Embryonic facial prominence (tissue), 1 donor: ENCODE results near the gene TAGLN.
"Not testable (repeated sequence)": the region's sequence is repeated elsewhere in the genome, so short reads cannot be mapped to it uniquely, and the experiment has no call there.

Experiments
- DNase-seq: peaks from one replicate; pipeline ENCODE4 v3.0.0-alpha.2; 2016; ENCODE audit errors: extremely low spot score

TAGLN gene

DNA sequence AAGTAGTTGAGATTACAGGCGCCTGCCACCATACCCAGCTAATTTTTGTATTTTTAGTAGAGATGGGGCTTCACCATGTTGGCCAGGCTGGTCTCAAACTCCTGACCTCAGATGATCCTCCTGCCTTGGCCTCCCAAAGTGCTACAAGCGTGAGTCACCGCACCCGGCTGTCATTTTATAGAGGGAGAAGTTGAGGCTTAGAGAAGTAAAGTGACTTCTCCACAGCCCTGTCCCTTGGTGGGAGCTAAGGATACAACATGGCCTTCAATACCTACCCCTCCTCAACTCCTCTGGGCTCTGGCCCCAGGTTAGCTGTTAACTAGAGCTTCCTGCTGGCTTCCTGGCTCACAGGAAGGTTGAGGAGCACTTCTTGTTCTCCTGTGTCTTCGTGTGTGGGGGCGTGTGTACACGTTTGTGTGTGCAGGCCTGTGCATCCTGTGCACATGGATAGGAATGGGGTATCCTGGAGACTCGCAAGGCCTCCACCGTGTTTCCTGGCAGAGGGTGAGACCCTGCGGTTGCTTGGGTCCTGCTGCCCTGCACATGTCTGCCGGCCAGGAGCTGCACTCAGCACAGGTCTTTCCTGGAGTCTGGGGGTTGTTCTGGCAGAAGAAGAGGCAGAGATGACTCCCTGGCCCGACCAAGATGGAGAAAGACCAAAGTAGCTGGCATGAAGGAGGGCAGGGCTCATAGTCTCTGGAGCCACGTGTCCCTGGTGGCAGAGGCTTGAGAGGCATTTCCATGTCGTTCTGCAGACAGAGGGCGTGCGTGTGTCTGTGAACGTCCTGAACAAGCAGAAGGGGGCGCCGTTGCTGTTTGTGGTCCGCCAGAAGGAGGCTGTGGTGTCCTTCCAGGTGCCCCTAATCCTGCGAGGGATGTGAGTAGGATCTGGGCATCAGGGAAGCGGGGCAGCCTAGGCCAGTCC is 18.2 kb upstream of the TAGLN start:
- no peak for DNase-seq

GRCh38 chr11:117181586-117182550 is 17.3 kb upstream of the TAGLN start:
- DNase-seq: no peak

DNA sequence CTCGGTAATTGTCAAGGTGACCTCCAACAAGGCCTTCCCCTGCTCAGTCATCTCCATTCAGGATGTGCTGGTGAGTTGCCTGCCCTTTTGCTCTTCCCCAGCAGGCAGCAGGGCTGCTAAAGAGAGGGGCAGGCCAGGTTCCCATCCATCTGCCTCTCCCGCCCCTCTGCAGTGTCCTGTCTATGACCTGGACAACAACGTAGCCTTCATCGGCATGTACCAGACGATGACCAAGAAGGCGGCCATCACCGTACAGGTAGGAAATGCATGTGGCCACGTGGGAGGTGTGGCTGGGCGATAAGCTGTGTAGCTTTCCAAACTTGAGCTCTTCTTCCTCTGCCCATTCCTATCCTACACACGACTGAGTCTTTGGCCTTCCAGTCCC is 16.6 kb upstream of the TAGLN start:
- DNase-seq: no peak

DNA sequence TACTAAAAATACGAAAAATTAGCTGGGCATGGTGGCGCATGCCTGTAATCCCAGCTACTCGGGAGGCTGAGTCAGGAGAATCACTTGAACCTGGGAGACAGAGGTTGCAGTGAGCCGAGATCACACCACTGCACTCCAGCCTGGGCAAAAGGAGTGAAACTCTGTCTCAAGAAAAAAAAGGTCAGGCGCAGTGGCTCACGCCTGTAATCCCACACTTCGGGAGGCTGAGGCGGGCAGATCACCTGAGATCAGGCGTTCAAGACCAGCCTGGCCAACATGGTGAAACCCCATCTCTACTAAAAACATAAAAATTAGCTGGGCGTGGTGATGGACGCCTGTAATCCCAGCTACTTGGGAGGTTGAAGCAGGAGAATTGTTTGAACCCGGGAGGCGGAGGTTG is 16.0 kb upstream of the TAGLN start:
- not testable (repeated sequence) for DNase-seq

GRCh38 chr11:117183724-117184349 is 15.3 kb upstream of the TAGLN start:
- DNase-seq: no peak

DNA sequence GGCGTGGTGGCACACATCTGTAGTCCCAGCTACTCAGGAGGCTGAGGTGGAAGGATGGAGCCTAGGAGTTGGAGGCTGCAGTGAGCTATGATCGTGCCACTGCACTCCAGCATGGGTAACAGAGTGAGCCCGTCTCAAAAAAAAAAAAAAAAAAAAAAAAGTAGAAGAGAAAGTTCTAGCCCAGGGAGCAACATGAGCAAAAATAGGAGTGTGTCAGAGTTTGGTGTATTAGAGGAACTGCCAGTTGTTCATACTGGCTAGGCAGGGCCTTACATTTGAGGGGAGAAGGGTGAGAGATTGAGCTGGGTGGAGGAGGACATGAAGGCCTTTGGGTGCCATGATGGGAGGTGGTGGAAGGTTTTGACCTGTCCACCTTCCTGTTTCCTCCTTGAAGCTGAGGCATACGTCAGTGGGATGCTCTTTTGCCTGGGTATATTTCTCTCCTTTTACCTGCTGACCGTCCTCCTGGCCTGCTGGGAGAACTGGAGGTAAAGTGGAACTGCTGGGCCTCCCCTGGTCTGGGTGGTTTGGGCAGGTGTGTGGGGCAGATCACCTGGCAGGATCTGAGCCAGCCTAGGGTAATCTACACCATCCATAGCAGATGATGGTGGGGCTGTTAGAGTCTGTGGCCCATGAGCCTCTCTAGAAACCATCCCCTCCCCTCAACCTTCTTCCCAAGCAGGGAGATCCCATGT is 13.3 kb upstream of the TAGLN start:
- no peak for DNase-seq

GRCh38 chr11:117186431-117186761 is 12.8 kb upstream of the TAGLN start:
- no peak for DNase-seq

DNA sequence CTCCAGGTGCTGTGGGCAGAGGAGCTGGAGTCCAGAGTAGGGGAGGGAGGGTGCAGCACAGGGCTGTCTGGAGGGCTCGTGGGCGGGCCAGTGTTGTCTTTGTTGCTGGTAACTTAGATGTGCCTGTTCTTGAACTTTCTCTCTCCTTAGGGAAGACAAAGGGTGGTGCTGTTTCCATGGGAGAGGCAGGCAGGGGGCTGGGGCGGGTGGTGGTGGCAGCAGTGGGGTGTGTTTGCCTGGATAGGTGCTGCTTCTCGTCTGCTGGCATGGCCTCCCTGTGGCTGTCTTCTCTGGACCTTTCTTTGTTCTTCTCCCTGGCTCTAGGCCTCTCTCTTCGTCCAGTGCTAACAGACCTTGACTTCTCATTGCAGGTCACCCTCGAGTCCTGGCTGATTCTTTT is 12.2 kb upstream of the TAGLN start:
- no peak for DNase-seq

- no peak for DNase-seq
Observed at GRCh38 chr11:117187428-117187798, 11.8 kb upstream of the TAGLN start.

DNA sequence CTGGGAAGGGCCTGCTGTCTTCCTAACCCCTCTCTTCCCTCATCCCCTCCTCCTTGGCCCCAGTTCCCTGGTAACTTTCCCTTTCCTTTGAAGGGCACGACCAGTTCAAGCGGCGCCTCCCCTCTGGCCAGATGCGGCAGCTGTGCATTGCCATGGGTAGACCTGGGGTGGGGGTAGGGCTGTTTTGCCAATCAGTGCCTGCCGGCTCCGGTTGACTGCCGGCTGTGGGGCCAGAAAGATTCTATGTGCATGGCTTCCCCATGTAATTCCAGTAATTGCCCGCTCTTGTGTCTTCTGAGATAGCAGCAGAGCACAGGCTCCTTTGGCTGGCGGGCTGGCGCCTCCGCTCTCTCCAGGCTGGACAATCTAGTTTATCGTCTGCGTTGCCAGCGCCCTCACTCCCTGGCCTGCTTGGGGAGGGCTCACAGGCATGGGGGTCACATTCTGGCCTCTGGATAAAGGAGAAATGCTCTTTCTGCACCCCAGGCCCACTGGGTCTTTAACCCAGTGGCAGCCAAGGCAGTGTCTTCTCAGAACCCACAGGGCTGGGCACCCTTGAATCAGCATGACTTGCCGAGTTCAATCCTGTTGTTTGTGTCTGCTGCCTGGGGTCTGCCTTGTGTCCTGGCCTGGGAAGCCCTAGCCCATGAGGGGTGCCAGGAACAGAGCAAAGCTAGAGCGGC is 11.2 kb upstream of the TAGLN start:
- no peak for DNase-seq

- no peak for DNase-seq
Observed at GRCh38 chr11:117188620-117189081, 10.5 kb upstream of the TAGLN start.

GRCh38 chr11:117189191-117189940 is 9.8 kb upstream of the TAGLN start:
- DNase-seq: no peak

DNA sequence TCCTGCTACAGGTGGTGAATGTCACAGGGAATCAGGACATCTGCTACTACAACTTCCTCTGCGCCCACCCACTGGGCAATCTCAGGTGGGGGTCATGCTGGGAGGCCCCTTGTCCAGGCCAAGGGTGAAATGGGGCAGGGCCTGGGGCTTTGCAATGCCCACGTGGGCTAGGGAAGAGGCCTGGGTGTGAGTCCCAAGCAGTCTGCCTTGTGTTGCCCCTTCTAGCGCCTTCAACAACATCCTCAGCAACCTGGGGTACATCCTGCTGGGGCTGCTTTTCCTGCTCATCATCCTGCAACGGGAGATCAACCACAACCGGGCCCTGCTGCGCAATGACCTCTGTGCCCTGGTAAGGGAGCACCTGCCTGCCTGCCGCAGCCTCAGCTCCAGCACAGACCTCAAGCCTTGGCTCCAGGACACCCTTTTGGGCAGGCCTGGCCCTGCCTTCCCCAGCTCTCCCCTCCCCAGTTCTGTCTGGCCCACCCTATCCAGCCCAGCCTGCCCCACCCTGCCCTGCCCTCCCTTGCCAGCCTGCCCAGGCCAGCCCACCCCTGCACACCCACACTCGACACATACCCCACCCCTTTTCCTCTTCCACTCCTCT is 9.1 kb upstream of the TAGLN start:
- DNase-seq: no peak

- DNase-seq: no peak
Observed at GRCh38 chr11:117191680-117192400, 7.3 kb upstream of the TAGLN start.

DNA sequence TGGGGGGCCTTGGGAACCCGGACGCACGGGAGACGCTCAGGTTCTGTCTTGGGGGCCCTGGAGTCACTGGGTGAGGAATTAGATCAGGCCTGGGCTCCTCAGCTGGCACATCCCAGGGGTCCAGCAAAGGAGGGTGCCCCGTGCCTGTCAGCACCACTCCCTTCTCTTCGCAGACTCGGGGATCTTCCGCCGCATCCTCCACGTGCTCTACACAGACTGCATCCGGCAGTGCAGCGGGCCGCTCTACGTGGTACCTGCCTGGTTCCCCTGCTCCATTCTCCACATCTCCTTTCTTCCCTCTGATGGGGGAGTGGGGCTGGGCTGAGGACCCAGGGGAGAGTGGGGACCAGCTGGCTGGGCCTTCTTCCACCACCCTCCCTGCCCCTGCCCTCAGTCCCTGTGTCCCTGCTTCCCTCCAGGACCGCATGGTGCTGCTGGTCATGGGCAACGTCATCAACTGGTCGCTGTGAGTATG is 6.7 kb upstream of the TAGLN start:
- no peak for DNase-seq

GRCh38 chr11:117193130-117194020 is 5.8 kb upstream of the TAGLN start:
- DNase-seq: no peak

DNA sequence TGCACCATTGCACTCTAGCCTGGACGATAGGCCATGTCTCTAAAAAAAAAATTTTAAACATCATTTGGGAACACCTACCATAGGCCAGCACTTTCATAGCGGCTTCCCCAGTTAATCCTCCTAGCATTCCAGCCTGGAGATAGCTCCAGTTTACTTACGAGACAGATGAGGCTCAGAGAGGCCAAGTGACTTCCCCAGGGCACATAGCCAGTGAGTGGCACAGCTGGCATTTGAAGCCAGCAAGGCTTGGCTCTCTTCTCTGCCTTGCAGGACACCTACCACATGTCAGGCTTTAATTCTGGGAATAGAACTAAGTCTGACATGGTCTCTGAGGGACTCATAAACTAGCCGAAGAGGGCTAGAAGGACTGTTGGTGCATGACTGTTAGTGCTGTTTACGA is 4.9 kb upstream of the TAGLN start:
- DNase-seq: no peak

DNA sequence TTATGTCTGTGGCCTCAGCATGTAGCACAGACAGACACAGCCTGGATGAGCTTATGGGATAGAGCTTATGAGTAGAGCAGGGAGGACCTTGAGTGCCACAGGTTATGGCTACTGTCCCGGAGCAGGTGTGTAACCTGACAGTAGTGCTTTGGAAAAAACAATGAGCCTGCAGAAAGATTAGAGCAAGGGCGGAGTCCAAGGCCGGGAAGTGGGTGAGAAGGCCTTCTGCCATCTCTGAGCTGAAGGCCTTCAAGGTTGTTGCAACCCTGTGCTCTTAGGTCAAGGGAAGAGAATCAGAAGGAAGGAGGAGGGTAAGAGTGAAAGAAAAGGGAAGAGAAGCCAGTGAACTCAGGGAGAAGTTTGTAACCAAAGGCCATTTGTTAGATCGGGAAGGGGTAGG is 3.9 kb upstream of the TAGLN start:
- DNase-seq: no peak
